Thyroid gland (tissue), 4 donors: Measurements from ENCODE around the gene KDM4B. TPM values are rescaled to one million over a fixed set of nuclear protein-coding genes. Genes with fewer than 3 reads are reported as not detected.

Experiments used
- DNase-seq, 2 donors: peaks; one replicate each; pipeline ENCODE4 v3.0.0-alpha.2; 2019
- H3K27ac ChIP-seq, 3 donors: fragments of 200-600 bp; sonication (generic); 1 replicate in 2 of 3; 2 replicates in 1 of 3; pipeline ENCODE4 v1.5.1; 2016 to 2019; ENCODE audit warnings: mild to moderate bottlenecking in 1 of 3, moderate library complexity in 1 of 3
- H3K27me3 ChIP-seq: fragments of 200-600 bp; sonication (generic); one replicate; pipeline ENCODE4 v1.5.1; 2019
- H3K36me3 ChIP-seq, 2 donors: fragments of 200-600 bp; sonication (generic); one replicate each; pipeline ENCODE4 v1.5.1; 2016 to 2019
- H3K4me1 ChIP-seq, 2 donors: fragments of 200-600 bp; sonication (generic); one replicate each; pipeline ENCODE4 v1.5.1; 2017 to 2019
- H3K4me3 ChIP-seq, 3 donors: fragments of 200-600 bp; sonication (generic); replicated peaks in 1 of 3; 1 replicate in 2 of 3; 2 replicates in 1 of 3; pipeline ENCODE4 v1.5.1; 2016; ENCODE audit warnings: mild to moderate bottlenecking in 1 of 3
- H3K9me3 ChIP-seq: fragments of 200-600 bp; sonication (generic); one replicate; pipeline ENCODE4 v1.5.1; 2017
- POLR2A ChIP-seq, 2 donors: fragments of 450-650 bp; IDR thresholded peaks; one replicate each; pipeline ENCODE4 v1.6.1; 2017; ENCODE audit warnings: antibody characterized with exemption in 2 of 2, mild to moderate bottlenecking in 2 of 2, moderate library complexity in 1 of 2
- WGBS, 2 donors: methylation state at CpG; one replicate each; pipeline ENCODE4 v1.1.5; 2017; 5-methylcytosine and 5-hydroxymethylcytosine counted together
- intact Hi-C: fragments of 100-400 bp; cut with DNase I; formaldehyde crosslinking; loops from one replicate; pipeline ENCODE4 v1.15.1; 2023
- total RNA-seq, 4 donors: library from RNA; depleted of rRNA; stranded (reverse); fragments of >200 nt; gene quantifications; one replicate each; pipeline ENCODE4 v1.2.3, GENCODE V29; 2016
- TF ChIP-seq, protein P1 (sequence below), 6 experiments: fragments of 200-600 bp in 3 of 6; fragments of 450-650 bp in 3 of 6; sonication (generic) in 3 of 6; IDR thresholded peaks; one replicate each; pipeline ENCODE4 v1.5.1; 2016 to 2019; ENCODE audit warnings: antibody characterized with exemption in 6 of 6, mild to moderate bottlenecking in 2 of 6, inconsistent platforms in 1 of 6, moderate library complexity in 1 of 6

KDM4B gene
- total RNA-seq, 4 donors from 2014 or later, result 44.3 to 87.2 (median 75.8) TPM

GRCh38 chr19:5119297-5119998 is 150.5 kb downstream of the KDM4B start:
- no peaks in the 10 kb centered on the region for H3K4me1 ChIP-seq
- H3K27ac ChIP-seq, result no peak overlapping the region
- DNase-seq, result no peak
- intact Hi-C loops, result no loop called here
- no peaks in the 10 kb centered on the region for H3K9me3 ChIP-seq
- H3K4me3 ChIP-seq, result no peak overlapping the region
- H3K27me3 ChIP-seq, result no peaks in the 10 kb centered on the region
- 90 to 93% methylated on average over 40 of the region's 40 CpGs for WGBS, 2 donors
- peaks cover 12 to 49% of the 10 kb centered on the region in 2 donors for H3K36me3 ChIP-seq
- TF ChIP-seq, protein P1, sequence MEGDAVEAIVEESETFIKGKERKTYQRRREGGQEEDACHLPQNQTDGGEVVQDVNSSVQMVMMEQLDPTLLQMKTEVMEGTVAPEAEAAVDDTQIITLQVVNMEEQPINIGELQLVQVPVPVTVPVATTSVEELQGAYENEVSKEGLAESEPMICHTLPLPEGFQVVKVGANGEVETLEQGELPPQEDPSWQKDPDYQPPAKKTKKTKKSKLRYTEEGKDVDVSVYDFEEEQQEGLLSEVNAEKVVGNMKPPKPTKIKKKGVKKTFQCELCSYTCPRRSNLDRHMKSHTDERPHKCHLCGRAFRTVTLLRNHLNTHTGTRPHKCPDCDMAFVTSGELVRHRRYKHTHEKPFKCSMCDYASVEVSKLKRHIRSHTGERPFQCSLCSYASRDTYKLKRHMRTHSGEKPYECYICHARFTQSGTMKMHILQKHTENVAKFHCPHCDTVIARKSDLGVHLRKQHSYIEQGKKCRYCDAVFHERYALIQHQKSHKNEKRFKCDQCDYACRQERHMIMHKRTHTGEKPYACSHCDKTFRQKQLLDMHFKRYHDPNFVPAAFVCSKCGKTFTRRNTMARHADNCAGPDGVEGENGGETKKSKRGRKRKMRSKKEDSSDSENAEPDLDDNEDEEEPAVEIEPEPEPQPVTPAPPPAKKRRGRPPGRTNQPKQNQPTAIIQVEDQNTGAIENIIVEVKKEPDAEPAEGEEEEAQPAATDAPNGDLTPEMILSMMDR (IDR thresholded peaks at IDR 0.05), result no peak
- no peak for TF ChIP-seq POLR2A (IDR thresholded peaks at IDR 0.05)

GRCh38 chr19:5120321-5120720 is 151.4 kb downstream of the KDM4B start:
- peaks cover 12 to 45% of the 10 kb centered on the region in 2 donors for H3K36me3 ChIP-seq
- TF ChIP-seq, protein P1 (IDR thresholded peaks at IDR 0.05), result no peak
- no peak for TF ChIP-seq POLR2A (IDR thresholded peaks at IDR 0.05)
- H3K4me3 ChIP-seq, result no peak overlapping the region
- 71 to 96% methylated on average over 1 to 5 of the region's 8 CpGs for WGBS, 2 donors
- H3K27ac ChIP-seq, result no peak overlapping the region
- no peaks in the 10 kb centered on the region for H3K9me3 ChIP-seq
- no peaks in the 10 kb centered on the region for H3K4me1 ChIP-seq
- no peak for DNase-seq
- intact Hi-C loops, result no loop called here
- H3K27me3 ChIP-seq, result no peaks in the 10 kb centered on the region

GRCh38 chr19:5120833-5121232 is 151.9 kb downstream of the KDM4B start:
- no peak for DNase-seq
- no peaks in the 10 kb centered on the region for H3K9me3 ChIP-seq
- intact Hi-C loops, result no loop called here
- H3K4me3 ChIP-seq, result no peak overlapping the region
- no peaks in the 10 kb centered on the region for H3K4me1 ChIP-seq
- H3K27me3 ChIP-seq, result no peaks in the 10 kb centered on the region
- 100% methylated on average over 2 to 5 of the region's 9 CpGs for WGBS, 2 donors
- H3K36me3 ChIP-seq, result peaks cover 12 to 39% of the 10 kb centered on the region in 2 donors
- TF ChIP-seq, protein P1 (IDR thresholded peaks at IDR 0.05), result no peak
- no peak for TF ChIP-seq POLR2A (IDR thresholded peaks at IDR 0.05)
- no peak overlapping the region for H3K27ac ChIP-seq

- Histone ChIP-seq H3K9me3 (no peaks in the 10 kb centered on the region), H3K27me3 (no peaks in the 10 kb centered on the region), H3K36me3 (peaks cover 12 to 39% of the 10 kb centered on the region in 2 donors), H3K27ac (no peak overlapping the region), H3K4me3 (no peak overlapping the region), H3K4me1 (no peaks in the 10 kb centered on the region)
- intact Hi-C loops, result no loop called here
- WGBS, 2 donors, result 93 to 94% methylated on average over 26 to 28 of the region's 28 CpGs
- TF ChIP-seq POLR2A (IDR thresholded peaks at IDR 0.05), result no peak
- TF ChIP-seq, protein P1 (IDR thresholded peaks at IDR 0.05), result no peak
- no peak for DNase-seq
Observed at GRCh38 chr19:5121266-5122120, 152.6 kb downstream of the KDM4B start.

- no peaks in the 10 kb centered on the region for H3K27me3 ChIP-seq
- 73 to 75% methylated on average over 4 of the region's 4 CpGs for WGBS, 2 donors
- peaks cover 12 to 39% of the 10 kb centered on the region in 2 donors for H3K36me3 ChIP-seq
- H3K9me3 ChIP-seq, result no peaks in the 10 kb centered on the region
- no peak overlapping the region for H3K27ac ChIP-seq
- H3K4me1 ChIP-seq, result peaks cover 0 to under 1% of the 10 kb centered on the region in 2 donors
- intact Hi-C loops, result no loop called here
- TF ChIP-seq, protein P1 (IDR thresholded peaks at IDR 0.05), result no peak
- TF ChIP-seq POLR2A (IDR thresholded peaks at IDR 0.05), result no peak
- H3K4me3 ChIP-seq, result no peak overlapping the region
- DNase-seq, result no peak
Observed at GRCh38 chr19:5122121-5122400, 153.1 kb downstream of the KDM4B start.
